ENCODE measurements around the gene BTN2A1. TPM values are rescaled to one million over a fixed set of nuclear protein-coding genes. Genes with fewer than 3 reads are reported as not detected.
"Not testable (repeated sequence)": the region's sequence is repeated elsewhere in the genome, so short reads cannot be mapped to it uniquely, and the experiment has no call there.

The BTN2A1 gene
- total RNA-seq, 2 donors from 2014 or later: 11.5 to 24.1 TPM

GRCh38 chr6:26432627-26433201, 25.0 kb upstream of the BTN2A1 start:
- Histone ChIP-seq H3K4me3 (no peak overlapping the region), H3K36me3 (no peaks in the 10 kb centered on the region), H3K4me1 (replicated peaks) (no peaks in the 10 kb centered on the region), H3K27me3 (replicated peaks; ENCODE audit: insufficient read depth) (no peaks in the 10 kb centered on the region), H3K27ac (no peak overlapping the region), H3K9me3 (no peaks in the 10 kb centered on the region)
- DNase-seq (ENCODE audit: low spot score): no peak
- 92% methylated on average over 5 of the region's 5 CpGs for WGBS
- TF ChIP-seq POLR2A (IDR thresholded peaks at IDR 0.05) (no peak), POLR2AphosphoS5 (IDR thresholded peaks at IDR 0.05) (no peak)
- TF ChIP-seq, protein P1, sequence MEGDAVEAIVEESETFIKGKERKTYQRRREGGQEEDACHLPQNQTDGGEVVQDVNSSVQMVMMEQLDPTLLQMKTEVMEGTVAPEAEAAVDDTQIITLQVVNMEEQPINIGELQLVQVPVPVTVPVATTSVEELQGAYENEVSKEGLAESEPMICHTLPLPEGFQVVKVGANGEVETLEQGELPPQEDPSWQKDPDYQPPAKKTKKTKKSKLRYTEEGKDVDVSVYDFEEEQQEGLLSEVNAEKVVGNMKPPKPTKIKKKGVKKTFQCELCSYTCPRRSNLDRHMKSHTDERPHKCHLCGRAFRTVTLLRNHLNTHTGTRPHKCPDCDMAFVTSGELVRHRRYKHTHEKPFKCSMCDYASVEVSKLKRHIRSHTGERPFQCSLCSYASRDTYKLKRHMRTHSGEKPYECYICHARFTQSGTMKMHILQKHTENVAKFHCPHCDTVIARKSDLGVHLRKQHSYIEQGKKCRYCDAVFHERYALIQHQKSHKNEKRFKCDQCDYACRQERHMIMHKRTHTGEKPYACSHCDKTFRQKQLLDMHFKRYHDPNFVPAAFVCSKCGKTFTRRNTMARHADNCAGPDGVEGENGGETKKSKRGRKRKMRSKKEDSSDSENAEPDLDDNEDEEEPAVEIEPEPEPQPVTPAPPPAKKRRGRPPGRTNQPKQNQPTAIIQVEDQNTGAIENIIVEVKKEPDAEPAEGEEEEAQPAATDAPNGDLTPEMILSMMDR (IDR thresholded peaks at IDR 0.05): no peak
- intact Hi-C loops (cut with DNase I): no loop called here

DNA sequence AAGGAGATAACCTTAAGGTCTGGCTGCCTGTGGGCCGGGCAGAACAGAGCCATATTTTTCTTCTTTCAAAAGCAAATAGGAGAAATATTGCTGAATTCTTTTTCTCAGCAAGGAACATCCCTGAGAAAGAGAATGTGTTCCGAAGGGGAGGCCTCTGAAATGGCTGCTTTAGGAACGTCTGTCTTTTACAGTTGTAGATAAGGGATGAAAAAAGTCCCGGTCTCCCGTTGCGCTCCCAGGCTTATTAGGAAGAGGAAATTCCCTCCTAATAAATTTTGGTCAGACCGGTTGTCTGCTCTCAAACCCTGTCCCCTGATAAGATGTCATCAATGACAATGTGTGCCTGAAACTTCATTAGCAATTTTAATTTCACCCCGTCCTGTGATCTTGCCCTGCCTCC, 24.1 kb upstream of the BTN2A1 start:
- WGBS: 88% methylated on average over 8 of the region's 8 CpGs
- intact Hi-C loops (cut with DNase I); H3K4me3 ChIP-seq; H3K27ac ChIP-seq; H3K4me1 ChIP-seq (replicated peaks); H3K36me3 ChIP-seq; H3K9me3 ChIP-seq; DNase-seq (ENCODE audit: low spot score); H3K27me3 ChIP-seq (replicated peaks; ENCODE audit: insufficient read depth): not testable (repeated sequence)

GRCh38 chr6:26436018-26436417, 21.7 kb upstream of the BTN2A1 start:
- H3K36me3 ChIP-seq: no peaks in the 10 kb centered on the region
- intact Hi-C loops (cut with DNase I): no loop called here
- no peak overlapping the region for H3K4me3 ChIP-seq
- H3K27me3 ChIP-seq (replicated peaks; ENCODE audit: insufficient read depth): no peaks in the 10 kb centered on the region
- no peaks in the 10 kb centered on the region for H3K9me3 ChIP-seq
- 88% methylated on average over 4 of the region's 4 CpGs for WGBS
- no peak for DNase-seq (ENCODE audit: low spot score)
- TF ChIP-seq POLR2AphosphoS5 (IDR thresholded peaks at IDR 0.05) (no peak), POLR2A (IDR thresholded peaks at IDR 0.05) (no peak)
- TF ChIP-seq, protein P1 (IDR thresholded peaks at IDR 0.05): no peak
- H3K27ac ChIP-seq: no peak overlapping the region
- no peaks in the 10 kb centered on the region for H3K4me1 ChIP-seq (replicated peaks)

- no peaks in the 10 kb centered on the region for H3K36me3 ChIP-seq
- no peak overlapping the region for H3K4me3 ChIP-seq
- no peak overlapping the region for H3K27ac ChIP-seq
- H3K9me3 ChIP-seq: no peaks in the 10 kb centered on the region
- DNase-seq (ENCODE audit: low spot score): no peak
- no peaks in the 10 kb centered on the region for H3K4me1 ChIP-seq (replicated peaks)
- H3K27me3 ChIP-seq (replicated peaks; ENCODE audit: insufficient read depth): no peaks in the 10 kb centered on the region
- intact Hi-C loops (cut with DNase I): no loop called here
- WGBS: 58% methylated on average over 1 of the region's 1 CpG
- no peak for TF ChIP-seq POLR2AphosphoS5 (IDR thresholded peaks at IDR 0.05)
- TF ChIP-seq, protein P1 (IDR thresholded peaks at IDR 0.05): no peak
- no peak for TF ChIP-seq POLR2A (IDR thresholded peaks at IDR 0.05)
Observed at GRCh38 chr6:26437550-26437949, 20.2 kb upstream of the BTN2A1 start.

GRCh38 chr6:26438000-26438399, 19.8 kb upstream of the BTN2A1 start:
- intact Hi-C loops (cut with DNase I): no loop called here
- no peaks in the 10 kb centered on the region for H3K9me3 ChIP-seq
- H3K4me1 ChIP-seq (replicated peaks): no peaks in the 10 kb centered on the region
- 88% methylated on average over 1 of the region's 1 CpG for WGBS
- no peak overlapping the region for H3K4me3 ChIP-seq
- H3K36me3 ChIP-seq: no peaks in the 10 kb centered on the region
- H3K27me3 ChIP-seq (replicated peaks; ENCODE audit: insufficient read depth): no peaks in the 10 kb centered on the region
- no peak overlapping the region for H3K27ac ChIP-seq
- TF ChIP-seq POLR2A (IDR thresholded peaks at IDR 0.05): no peak
- TF ChIP-seq, protein P1 (IDR thresholded peaks at IDR 0.05): no peak
- no peak for TF ChIP-seq POLR2AphosphoS5 (IDR thresholded peaks at IDR 0.05)
- DNase-seq (ENCODE audit: low spot score): no peak
